Liver (tissue), 9 donors: ENCODE data around the gene SRSF12. TPM values are rescaled to one million over a fixed set of nuclear protein-coding genes. Genes with fewer than 3 reads are reported as not detected.

Source experiments
- DNase-seq: peaks from one replicate; pipeline ENCODE4 v3.0.0-alpha.2; 2017; ENCODE audit warnings: low spot score
- H3K27ac ChIP-seq, 2 donors: one replicate each; pipeline ENCODE4 v1.7.0; 2013; ENCODE audit warnings: inconsistent platforms in 2 of 2, low read length in 2 of 2, control low read depth in 1 of 2, low read depth in 1 of 2, mild to moderate bottlenecking in 1 of 2
- H3K27me3 ChIP-seq, 4 donors: one replicate each; pipeline versions ENCODE4 v1.6.1 to v1.7.0; 2013; ENCODE audit warnings: low read length in 3 of 4, inconsistent platforms in 1 of 4, mild to moderate bottlenecking in 1 of 4, moderate library complexity in 1 of 4; ENCODE audit not compliant: control insufficient read depth in 4 of 4, insufficient read depth in 4 of 4
- H3K36me3 ChIP-seq, 4 donors: one replicate each; pipeline versions ENCODE4 v1.6.1 to v1.7.0; 2013; ENCODE audit warnings: low read length in 3 of 4, mild to moderate bottlenecking in 3 of 4, low read depth in 1 of 4, moderate library complexity in 1 of 4; ENCODE audit not compliant: control insufficient read depth in 4 of 4, insufficient read depth in 3 of 4
- H3K4me1 ChIP-seq, 4 donors: one replicate each; pipeline versions ENCODE4 v1.6.1 to v1.7.0; 2013; ENCODE audit warnings: low read length in 3 of 4, mild to moderate bottlenecking in 3 of 4, moderate library complexity in 1 of 4; ENCODE audit not compliant: control insufficient read depth in 4 of 4, insufficient read depth in 4 of 4
- H3K4me3 ChIP-seq, 3 donors: one replicate each; pipeline versions ENCODE4 v1.6.1 to v1.7.0; 2013; ENCODE audit warnings: low read length in 3 of 3, control low read depth in 1 of 3, low read depth in 1 of 3, mild to moderate bottlenecking in 1 of 3
- H3K9ac ChIP-seq, 2 donors: one replicate each; pipeline ENCODE4 v1.7.0; 2013; ENCODE audit warnings: low read length in 2 of 2, mild to moderate bottlenecking in 2 of 2, moderate library complexity in 2 of 2, control low read depth in 1 of 2, low read depth in 1 of 2
- H3K9me3 ChIP-seq, 4 donors: one replicate each; pipeline versions ENCODE4 v1.6.1 to v1.7.0; 2013; ENCODE audit warnings: low read length in 3 of 4; ENCODE audit not compliant: control insufficient read depth in 4 of 4
- EGR1 ChIP-seq, 2 donors: IDR thresholded peaks; 2 replicates each; pipeline ENCODE4 v1.6.1; 2016 to 2018; ENCODE audit warnings: antibody characterized with exemption in 2 of 2, low read depth in 2 of 2
- FOXA1 ChIP-seq: IDR thresholded peaks from 2 replicates; pipeline ENCODE4 v1.6.1; 2016; ENCODE audit warnings: antibody characterized with exemption
- FOXA2 ChIP-seq: IDR thresholded peaks from 2 replicates; pipeline ENCODE4 v1.6.1; 2016; ENCODE audit warnings: antibody characterized with exemption
- HNF4A ChIP-seq, 2 donors: conservative IDR thresholded peaks; 2 replicates each; pipeline ENCODE4 v1.6.1; 2016; ENCODE audit warnings: antibody characterized with exemption in 2 of 2, mild to moderate bottlenecking in 2 of 2
- HNF4G ChIP-seq: IDR thresholded peaks from 2 replicates; pipeline ENCODE4 v1.6.1; 2016; ENCODE audit warnings: antibody characterized with exemption
- JUND ChIP-seq, 2 donors: IDR thresholded peaks; 2 replicates each; pipeline ENCODE4 v1.6.1; 2016; ENCODE audit warnings: antibody characterized with exemption in 2 of 2
- NR2F2 ChIP-seq: IDR thresholded peaks from 2 replicates; pipeline ENCODE4 v1.6.1; 2016; ENCODE audit warnings: antibody characterized with exemption
- RAD21 ChIP-seq, 2 donors: IDR thresholded peaks; 2 replicates each; pipeline ENCODE4 v1.6.1; 2016; ENCODE audit warnings: antibody characterized with exemption in 2 of 2, mild to moderate bottlenecking in 2 of 2
- SP1 ChIP-seq: IDR thresholded peaks from 2 replicates; pipeline ENCODE4 v1.6.1; 2018; ENCODE audit warnings: antibody characterized with exemption, mild to moderate bottlenecking
- TAF1 ChIP-seq: conservative IDR thresholded peaks from 2 replicates; pipeline ENCODE4 v1.6.1; 2016; ENCODE audit warnings: antibody characterized with exemption, mild to moderate bottlenecking
- WGBS: extraction: QIAGEN DNeasy Blood & Tissue Kit; methylation state at CpG from one replicate; pipeline ENCODE4 v1.1.7; 2013; 5-methylcytosine and 5-hydroxymethylcytosine counted together
- polyA plus RNA-seq, 2 donors: library from polyadenylated mRNA; stranded (reverse) in 1 of 2; unstranded in 1 of 2; fragments of 200-250 nt in 1 of 2; fragments of >200 nt in 1 of 2; fragmentation: Nextera tagmentation in 1 of 2; extraction: Ambion mirVana in 1 of 2; gene quantifications; one replicate each; pipeline versions ENCODE4 v1.2.1 to v1.2.3, GENCODE V29; 2013 to 2015
- total RNA-seq, 2 donors: library from RNA; depleted of rRNA; stranded (reverse); fragments of >200 nt; gene quantifications; one replicate each; pipeline ENCODE4 v1.2.3, GENCODE V29; 2014
- TF ChIP-seq, protein P1 (sequence below): IDR thresholded peaks from 2 replicates; pipeline ENCODE4 v1.6.1; 2016; ENCODE audit warnings: antibody characterized with exemption, mild to moderate bottlenecking
- TF ChIP-seq, protein P2 (sequence below): IDR thresholded peaks from 2 replicates; pipeline ENCODE4 v1.6.1; 2016; ENCODE audit warnings: antibody characterized with exemption
- TF ChIP-seq, protein P3 (sequence below): IDR thresholded peaks from 2 replicates; pipeline ENCODE4 v1.6.1; 2016; ENCODE audit warnings: antibody characterized with exemption
- TF ChIP-seq, protein P4 (sequence below): fragments of 150-350 bp; IDR thresholded peaks from 2 replicates; pipeline ENCODE4 v1.5.1; 2017; ENCODE audit warnings: improper control_type of control experiment, low read depth, low read length; ENCODE audit not compliant: missing input control
- donor health status: healthy.
- donor health status: healthy.
- donor health status: healthy.
- donor health status: healthy.
- donor health status: healthy.

Gene SRSF12
- total and polyA plus RNA-seq, 4 donors, result 0.17 to 1.0 (median 0.39) TPM

DNA sequence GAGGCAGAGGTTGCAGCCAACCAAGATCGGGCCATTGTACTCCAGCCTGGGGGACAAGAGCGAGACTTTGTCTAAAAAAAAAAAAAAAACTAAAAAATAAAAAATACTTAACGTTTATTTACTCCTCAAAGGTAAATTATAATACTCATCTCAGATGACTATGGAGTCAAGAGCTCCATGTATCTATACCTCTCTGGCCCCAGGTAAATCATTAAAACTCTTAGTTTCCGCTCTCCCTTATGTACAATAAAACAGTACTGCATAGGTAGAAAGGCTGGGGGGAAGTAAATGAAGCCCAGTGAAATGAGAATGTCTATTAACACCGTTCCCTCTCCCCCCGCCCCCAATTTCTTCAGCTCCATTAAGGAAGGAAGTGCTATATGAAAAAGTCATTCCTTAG, 1.2 kb downstream of the SRSF12 start:
- Histone ChIP-seq H3K9me3 (no peaks in the 10 kb centered on the region), H3K4me1 (peaks cover 3 to 7% (median 5%) of the 10 kb centered on the region in 4 donors), H3K9ac (no peak overlapping the region), H3K4me3 (peak overlapping the region in 1 of 3 donors; percentile 66), H3K27ac (no peak overlapping the region), H3K36me3 (no peaks in the 10 kb centered on the region), H3K27me3 (no peaks in the 10 kb centered on the region)
- DNase-seq, result no peak
- 75% methylated on average over 6 of the region's 6 CpGs for WGBS
- no peak for TF ChIP-seq JUND (IDR thresholded peaks at IDR 0.05)
- TF ChIP-seq, protein P1, sequence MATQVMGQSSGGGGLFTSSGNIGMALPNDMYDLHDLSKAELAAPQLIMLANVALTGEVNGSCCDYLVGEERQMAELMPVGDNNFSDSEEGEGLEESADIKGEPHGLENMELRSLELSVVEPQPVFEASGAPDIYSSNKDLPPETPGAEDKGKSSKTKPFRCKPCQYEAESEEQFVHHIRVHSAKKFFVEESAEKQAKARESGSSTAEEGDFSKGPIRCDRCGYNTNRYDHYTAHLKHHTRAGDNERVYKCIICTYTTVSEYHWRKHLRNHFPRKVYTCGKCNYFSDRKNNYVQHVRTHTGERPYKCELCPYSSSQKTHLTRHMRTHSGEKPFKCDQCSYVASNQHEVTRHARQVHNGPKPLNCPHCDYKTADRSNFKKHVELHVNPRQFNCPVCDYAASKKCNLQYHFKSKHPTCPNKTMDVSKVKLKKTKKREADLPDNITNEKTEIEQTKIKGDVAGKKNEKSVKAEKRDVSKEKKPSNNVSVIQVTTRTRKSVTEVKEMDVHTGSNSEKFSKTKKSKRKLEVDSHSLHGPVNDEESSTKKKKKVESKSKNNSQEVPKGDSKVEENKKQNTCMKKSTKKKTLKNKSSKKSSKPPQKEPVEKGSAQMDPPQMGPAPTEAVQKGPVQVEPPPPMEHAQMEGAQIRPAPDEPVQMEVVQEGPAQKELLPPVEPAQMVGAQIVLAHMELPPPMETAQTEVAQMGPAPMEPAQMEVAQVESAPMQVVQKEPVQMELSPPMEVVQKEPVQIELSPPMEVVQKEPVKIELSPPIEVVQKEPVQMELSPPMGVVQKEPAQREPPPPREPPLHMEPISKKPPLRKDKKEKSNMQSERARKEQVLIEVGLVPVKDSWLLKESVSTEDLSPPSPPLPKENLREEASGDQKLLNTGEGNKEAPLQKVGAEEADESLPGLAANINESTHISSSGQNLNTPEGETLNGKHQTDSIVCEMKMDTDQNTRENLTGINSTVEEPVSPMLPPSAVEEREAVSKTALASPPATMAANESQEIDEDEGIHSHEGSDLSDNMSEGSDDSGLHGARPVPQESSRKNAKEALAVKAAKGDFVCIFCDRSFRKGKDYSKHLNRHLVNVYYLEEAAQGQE, result no peak
- no peak for TF ChIP-seq NR2F2
- TF ChIP-seq, protein P2, sequence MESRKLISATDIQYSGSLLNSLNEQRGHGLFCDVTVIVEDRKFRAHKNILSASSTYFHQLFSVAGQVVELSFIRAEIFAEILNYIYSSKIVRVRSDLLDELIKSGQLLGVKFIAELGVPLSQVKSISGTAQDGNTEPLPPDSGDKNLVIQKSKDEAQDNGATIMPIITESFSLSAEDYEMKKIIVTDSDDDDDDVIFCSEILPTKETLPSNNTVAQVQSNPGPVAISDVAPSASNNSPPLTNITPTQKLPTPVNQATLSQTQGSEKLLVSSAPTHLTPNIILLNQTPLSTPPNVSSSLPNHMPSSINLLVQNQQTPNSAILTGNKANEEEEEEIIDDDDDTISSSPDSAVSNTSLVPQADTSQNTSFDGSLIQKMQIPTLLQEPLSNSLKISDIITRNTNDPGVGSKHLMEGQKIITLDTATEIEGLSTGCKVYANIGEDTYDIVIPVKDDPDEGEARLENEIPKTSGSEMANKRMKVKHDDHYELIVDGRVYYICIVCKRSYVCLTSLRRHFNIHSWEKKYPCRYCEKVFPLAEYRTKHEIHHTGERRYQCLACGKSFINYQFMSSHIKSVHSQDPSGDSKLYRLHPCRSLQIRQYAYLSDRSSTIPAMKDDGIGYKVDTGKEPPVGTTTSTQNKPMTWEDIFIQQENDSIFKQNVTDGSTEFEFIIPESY, result no peak
- TF ChIP-seq SP1, result no peak
- no peak for TF ChIP-seq RAD21 (IDR thresholded peaks at IDR 0.05)
- TF ChIP-seq, protein P3, sequence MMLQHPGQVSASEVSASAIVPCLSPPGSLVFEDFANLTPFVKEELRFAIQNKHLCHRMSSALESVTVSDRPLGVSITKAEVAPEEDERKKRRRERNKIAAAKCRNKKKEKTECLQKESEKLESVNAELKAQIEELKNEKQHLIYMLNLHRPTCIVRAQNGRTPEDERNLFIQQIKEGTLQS, result no peak
- TF ChIP-seq TAF1, result no peak
- TF ChIP-seq EGR1 (IDR thresholded peaks at IDR 0.05; ENCODE audit: low read depth in 2 of 2), result no peak
- TF ChIP-seq FOXA1, result no peak

DNA sequence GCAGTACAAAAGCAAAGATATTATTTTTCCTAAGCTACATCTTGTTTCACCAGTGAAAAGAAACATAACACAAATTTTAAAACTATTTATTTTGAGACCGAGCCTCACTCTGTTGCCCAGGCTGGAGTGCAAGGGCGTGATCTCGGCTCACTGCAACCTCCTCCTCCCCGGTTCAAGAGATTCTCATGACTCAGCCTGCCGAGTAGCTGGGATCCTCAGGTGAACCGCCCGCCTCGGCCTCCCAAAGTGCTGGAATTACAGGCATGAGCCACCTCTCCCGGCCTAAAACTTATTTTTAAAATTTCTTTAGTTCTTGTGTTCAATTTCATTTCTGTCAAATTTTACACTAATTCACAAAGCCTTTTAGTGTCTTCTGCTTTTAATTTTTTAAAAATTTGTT, 5.9 kb downstream of the SRSF12 start:
- TF ChIP-seq SP1 (no peak), RAD21 (IDR thresholded peaks at IDR 0.05) (no peak), HNF4G (no peak), HNF4A (conservative IDR thresholded peaks at IDR 0.05) (no peak), FOXA1 (no peak), FOXA2 (no peak)
- TF ChIP-seq, protein P4, sequence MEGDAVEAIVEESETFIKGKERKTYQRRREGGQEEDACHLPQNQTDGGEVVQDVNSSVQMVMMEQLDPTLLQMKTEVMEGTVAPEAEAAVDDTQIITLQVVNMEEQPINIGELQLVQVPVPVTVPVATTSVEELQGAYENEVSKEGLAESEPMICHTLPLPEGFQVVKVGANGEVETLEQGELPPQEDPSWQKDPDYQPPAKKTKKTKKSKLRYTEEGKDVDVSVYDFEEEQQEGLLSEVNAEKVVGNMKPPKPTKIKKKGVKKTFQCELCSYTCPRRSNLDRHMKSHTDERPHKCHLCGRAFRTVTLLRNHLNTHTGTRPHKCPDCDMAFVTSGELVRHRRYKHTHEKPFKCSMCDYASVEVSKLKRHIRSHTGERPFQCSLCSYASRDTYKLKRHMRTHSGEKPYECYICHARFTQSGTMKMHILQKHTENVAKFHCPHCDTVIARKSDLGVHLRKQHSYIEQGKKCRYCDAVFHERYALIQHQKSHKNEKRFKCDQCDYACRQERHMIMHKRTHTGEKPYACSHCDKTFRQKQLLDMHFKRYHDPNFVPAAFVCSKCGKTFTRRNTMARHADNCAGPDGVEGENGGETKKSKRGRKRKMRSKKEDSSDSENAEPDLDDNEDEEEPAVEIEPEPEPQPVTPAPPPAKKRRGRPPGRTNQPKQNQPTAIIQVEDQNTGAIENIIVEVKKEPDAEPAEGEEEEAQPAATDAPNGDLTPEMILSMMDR, result no peak
- TF ChIP-seq, protein P2, result no peak

More for the DNA sequence above, 5.9 kb downstream of the SRSF12 start:
- Histone ChIP-seq H3K27ac (no peak overlapping the region), H3K9ac (no peak overlapping the region), H3K9me3 (no peaks in the 10 kb centered on the region), H3K4me3 (no peak overlapping the region), H3K4me1 (peaks cover 0 to 2% (median under 1%) of the 10 kb centered on the region in 4 donors), H3K36me3 (no peaks in the 10 kb centered on the region), H3K27me3 (no peaks in the 10 kb centered on the region)
- DNase-seq, result no peak
- WGBS, result 98% methylated on average over 9 of the region's 9 CpGs
